Activated CD4-positive, alpha-beta memory T cell treated with anti-CD3 and anti-CD28 coated beads for 36 hours (primary cell): ENCODE results near the gene UTS2R. TPM values are rescaled to one million over a fixed set of nuclear protein-coding genes. Genes with fewer than 3 reads are reported as not detected.

Experiments
- CTCF ChIA-PET: fragments of 350-600 bp; sonication (Branson Sonifier 250); formaldehyde crosslinking; loops from one replicate; lab custom pipeline; 2021; ENCODE audit warnings: antibody characterized with exemption, inconsistent platforms; lab: Charles Lee
- POLR2A ChIA-PET: fragments of 350-600 bp; sonication (Branson Sonifier 250); formaldehyde crosslinking; loops from one replicate; lab custom pipeline; 2021; ENCODE audit warnings: antibody characterized with exemption; lab: Charles Lee
- DNase-seq: peaks from one replicate; pipeline ENCODE4 v3.0.0-alpha.2; 2020
- H3K27ac Mint-ChIP-seq: one replicate; pipeline ENCODE4 v1.8.0; 2021; ENCODE audit warnings: mixed read lengths
- H3K27me3 Mint-ChIP-seq: one replicate; pipeline ENCODE4 v1.8.0; 2021; ENCODE audit warnings: mixed read lengths
- H3K36me3 Mint-ChIP-seq: one replicate; pipeline ENCODE4 v1.8.0; 2021; ENCODE audit warnings: mixed read lengths
- H3K4me1 Mint-ChIP-seq: one replicate; pipeline ENCODE4 v1.8.0; 2021; ENCODE audit warnings: low read depth, mixed read lengths
- H3K4me3 Mint-ChIP-seq: one replicate; pipeline ENCODE4 v1.8.0; 2021; ENCODE audit warnings: mild to moderate bottlenecking, mixed read lengths
- H3K9me3 Mint-ChIP-seq: one replicate; pipeline ENCODE4 v1.8.0; 2021; ENCODE audit warnings: mixed read lengths
- intact Hi-C: fragments of 100-400 bp; cut with micrococcal nuclease; formaldehyde crosslinking; loops from one replicate; pipeline ENCODE4 v1.15.1; 2023
- total RNA-seq, 2 experiments: library from RNA; stranded (reverse); gene quantifications; one replicate each; pipeline ENCODE4 v1.2.3, GENCODE V29; 2021

The UTS2R gene
- total RNA-seq, 2 experiments from 2014 or later = not detected

DNA sequence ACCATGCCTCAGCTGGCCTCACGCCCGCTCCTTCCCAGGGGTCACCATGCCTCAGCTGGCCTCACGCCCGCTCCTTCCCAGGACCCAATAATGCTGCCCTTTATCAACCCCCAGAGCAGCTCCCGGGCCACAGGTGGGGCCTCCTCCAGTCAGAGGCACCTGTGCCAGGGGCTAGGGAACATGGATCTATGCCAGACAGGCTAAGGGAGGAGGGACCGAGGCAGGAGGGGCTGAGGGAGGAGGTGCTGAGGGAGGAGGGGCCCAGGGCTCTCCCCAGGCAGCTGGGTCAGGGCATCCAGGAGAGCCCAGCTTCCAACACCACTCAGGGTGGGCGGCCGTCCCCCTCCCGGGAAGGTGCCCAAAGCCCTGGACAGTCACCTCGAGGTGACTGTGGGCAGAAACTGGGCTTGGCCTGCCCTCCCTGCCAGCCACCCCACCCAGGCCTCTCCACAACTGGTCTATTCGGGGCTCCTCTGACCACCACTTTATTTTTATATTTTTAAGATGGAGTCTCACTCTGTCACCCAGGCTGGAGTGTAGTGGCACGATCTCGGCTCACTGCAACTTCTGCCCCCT lies 19.4 kb downstream of the UTS2R start:
- ChIA-PET POLR2A (no interaction called here), CTCF (no interaction called here)
- no peaks in the 10 kb centered on the region for H3K9me3 Mint-ChIP-seq
- no peak overlapping the region for H3K27ac Mint-ChIP-seq
- peaks cover 2% of the 10 kb centered on the region for H3K27me3 Mint-ChIP-seq
- no peak overlapping the region for H3K4me3 Mint-ChIP-seq
- intact Hi-C loops = no loop called here
- no peak for DNase-seq
- H3K36me3 Mint-ChIP-seq = no peaks in the 10 kb centered on the region
- peaks cover 4% of the 10 kb centered on the region for H3K4me1 Mint-ChIP-seq

DNA sequence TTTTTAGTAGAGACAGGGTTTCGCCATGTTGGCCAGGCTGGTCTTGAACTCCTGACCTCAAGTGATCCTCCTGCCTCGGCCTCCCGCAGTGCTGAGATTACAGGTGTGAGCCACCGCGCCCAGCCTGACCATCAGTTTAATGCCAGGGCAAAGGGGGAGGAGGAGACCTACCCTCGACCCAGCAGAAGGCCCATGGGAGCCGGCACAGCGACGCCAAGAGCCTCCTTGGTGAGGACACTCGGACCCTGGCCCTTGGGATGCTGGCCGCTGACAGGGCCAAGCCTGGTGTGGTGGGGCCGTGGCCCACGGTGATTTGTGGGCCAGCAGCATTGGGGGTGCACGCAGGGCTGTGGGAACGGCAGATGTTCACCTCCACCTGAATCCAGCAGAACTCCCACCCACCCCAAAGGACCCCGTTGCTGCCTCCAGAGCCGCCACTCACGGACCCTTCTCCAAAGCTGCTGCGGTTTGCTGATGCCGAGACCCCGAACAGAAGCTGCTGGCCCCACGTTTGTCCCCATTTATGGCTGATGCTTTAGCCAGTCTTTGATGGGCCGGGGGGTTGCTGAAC lies 20.0 kb downstream of the UTS2R start:
- no peak for DNase-seq
- Mint-ChIP-seq H3K4me1 (peaks cover 7% of the 10 kb centered on the region), H3K36me3 (no peaks in the 10 kb centered on the region), H3K27ac (no peak overlapping the region), H3K4me3 (no peak overlapping the region), H3K27me3 (peaks cover 2% of the 10 kb centered on the region), H3K9me3 (no peaks in the 10 kb centered on the region)
- POLR2A ChIA-PET = no interaction called here
- CTCF ChIA-PET = no interaction called here
- intact Hi-C loops = no loop called here

DNA sequence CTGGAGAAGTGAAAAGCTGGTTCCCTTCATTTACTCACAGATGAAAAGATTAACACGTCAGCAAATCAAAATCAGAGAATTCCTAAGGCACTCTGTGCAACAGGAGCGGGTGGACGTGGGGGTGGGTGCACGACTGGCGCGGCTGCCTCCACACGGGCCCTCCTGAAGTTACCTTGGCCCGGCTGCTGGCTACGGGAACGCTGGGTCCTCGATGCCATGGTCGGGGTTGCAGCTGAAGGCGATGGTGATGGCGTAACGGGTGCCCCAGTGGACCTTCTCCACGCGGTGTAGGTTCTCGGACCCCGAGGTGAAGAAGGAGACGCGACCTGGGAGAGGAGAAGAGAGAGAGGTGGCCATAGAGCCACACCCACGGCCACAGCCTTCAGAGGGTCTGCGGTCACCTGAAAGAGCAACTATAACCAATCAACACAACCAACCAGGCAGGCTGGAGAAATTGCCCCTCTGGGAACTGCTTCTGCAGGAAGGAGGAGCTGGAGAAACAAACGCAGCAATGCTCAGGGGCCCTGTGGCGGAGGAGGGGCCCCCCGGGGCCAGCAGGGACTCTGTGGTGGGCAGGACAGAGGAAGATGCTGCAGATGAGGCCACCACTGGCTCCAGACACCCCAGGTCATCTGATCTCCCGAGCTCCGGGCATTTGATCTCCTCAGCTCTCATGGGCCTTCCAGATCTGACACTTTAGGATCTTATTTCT lies 20.8 kb downstream of the UTS2R start:
- no peaks in the 10 kb centered on the region for H3K36me3 Mint-ChIP-seq
- CTCF ChIA-PET = interaction anchor here (0.8 kb wide), 1 partner anchor 149 kb away, joined by 3 read pairs; no protein-coding TSS in a partner anchor
- peaks cover 2% of the 10 kb centered on the region for H3K27me3 Mint-ChIP-seq
- intact Hi-C loops = no loop called here
- H3K27ac Mint-ChIP-seq = no peak overlapping the region
- no peak overlapping the region for H3K4me3 Mint-ChIP-seq
- DNase-seq = no peak
- POLR2A ChIA-PET = no interaction called here
- no peaks in the 10 kb centered on the region for H3K9me3 Mint-ChIP-seq
- peaks cover 8% of the 10 kb centered on the region for H3K4me1 Mint-ChIP-seq

DNA sequence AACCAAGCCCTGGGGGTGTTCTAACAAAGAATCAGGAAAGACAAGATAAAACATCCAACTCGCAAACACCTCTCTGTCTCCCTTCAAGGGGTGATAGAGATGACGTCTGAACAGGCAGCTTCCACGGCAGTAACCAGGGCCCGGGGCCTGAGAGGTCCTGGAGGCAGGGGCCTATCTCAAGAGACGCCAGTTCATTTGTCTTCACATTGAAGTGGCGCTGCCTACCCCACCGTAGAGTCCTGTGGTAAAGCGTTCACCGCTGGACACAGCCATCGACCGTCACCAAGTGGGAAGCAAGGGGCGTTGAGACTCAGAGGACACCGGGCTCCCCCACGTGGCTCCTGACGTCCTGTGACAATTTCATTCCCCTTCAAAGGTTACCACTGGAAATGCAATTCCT lies 21.4 kb downstream of the UTS2R start:
- DNase-seq = no peak
- POLR2A ChIA-PET = no interaction called here
- intact Hi-C loops = no loop called here
- Mint-ChIP-seq H3K36me3 (no peaks in the 10 kb centered on the region), H3K27me3 (no peaks in the 10 kb centered on the region), H3K27ac (no peak overlapping the region), H3K4me1 (peaks cover 4% of the 10 kb centered on the region), H3K9me3 (no peaks in the 10 kb centered on the region), H3K4me3 (no peak overlapping the region)
- CTCF ChIA-PET = interaction anchor here (0.8 kb wide), 1 partner anchor 150 kb away, joined by 3 read pairs; no protein-coding TSS in a partner anchor

- H3K4me3 Mint-ChIP-seq = no peak overlapping the region
- no peaks in the 10 kb centered on the region for H3K27me3 Mint-ChIP-seq
- no peaks in the 10 kb centered on the region for H3K36me3 Mint-ChIP-seq
- intact Hi-C loops = no loop called here
- H3K9me3 Mint-ChIP-seq = no peaks in the 10 kb centered on the region
- no peak for DNase-seq
- H3K27ac Mint-ChIP-seq = no peak overlapping the region
- ChIA-PET POLR2A (no interaction called here), CTCF (no interaction called here)
- peaks cover 4% of the 10 kb centered on the region for H3K4me1 Mint-ChIP-seq
Measured at GRCh38 chr17:82394278-82394677, 22.7 kb downstream of the UTS2R start.

GRCh38 chr17:82396601-82397435 lies 25.3 kb downstream of the UTS2R start:
- Mint-ChIP-seq H3K27ac (no peak overlapping the region), H3K27me3 (no peaks in the 10 kb centered on the region), H3K4me3 (no peak overlapping the region), H3K4me1 (peaks cover 15% of the 10 kb centered on the region), H3K9me3 (no peaks in the 10 kb centered on the region), H3K36me3 (peaks cover 4% of the 10 kb centered on the region)
- intact Hi-C loops = no loop called here
- ChIA-PET POLR2A (no interaction called here), CTCF (no interaction called here)
- DNase-seq = no peak

GRCh38 chr17:82397449-82398335 lies 26.1 kb downstream of the UTS2R start:
- ChIA-PET POLR2A (no interaction called here), CTCF (interaction anchor here (0.6 kb wide), 2 partner anchors 27 to 46 kb away, joined by 3 to 4 read pairs; no protein-coding TSS in a partner anchor)
- peaks cover 16% of the 10 kb centered on the region for H3K4me1 Mint-ChIP-seq
- H3K36me3 Mint-ChIP-seq = peaks cover 7% of the 10 kb centered on the region
- DNase-seq = no peak
- no peak overlapping the region for H3K4me3 Mint-ChIP-seq
- no peak overlapping the region for H3K27ac Mint-ChIP-seq
- no peaks in the 10 kb centered on the region for H3K27me3 Mint-ChIP-seq
- intact Hi-C loops = no loop called here
- H3K9me3 Mint-ChIP-seq = no peaks in the 10 kb centered on the region

DNA sequence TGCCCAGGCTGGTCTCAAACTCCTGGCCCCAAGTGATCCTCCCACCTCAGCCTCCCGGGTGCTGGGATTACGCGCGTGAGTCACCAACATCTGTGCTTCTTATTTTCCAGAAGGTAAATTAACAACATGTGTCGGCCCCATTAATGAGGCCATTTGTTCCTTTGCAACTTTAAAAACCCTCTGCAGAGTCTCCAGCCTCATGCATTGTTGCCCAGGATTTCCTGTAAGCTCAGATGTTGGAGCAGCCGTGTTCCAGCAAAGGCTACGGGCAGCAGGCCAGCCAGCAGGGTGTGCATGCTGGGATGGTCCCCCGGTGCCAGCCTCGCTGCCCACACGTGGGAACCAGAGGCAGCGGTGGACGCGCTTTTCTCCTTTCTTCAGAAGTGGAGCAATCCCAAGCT lies 27.5 kb downstream of the UTS2R start:
- H3K36me3 Mint-ChIP-seq = peaks cover 16% of the 10 kb centered on the region
- H3K9me3 Mint-ChIP-seq = no peaks in the 10 kb centered on the region
- POLR2A ChIA-PET = interaction anchor here (0.7 to 1.6 kb wide), 2 partner anchors 29 to 101 kb away, joined by 3 read pairs; no protein-coding TSS in a partner anchor
- no peak overlapping the region for H3K27ac Mint-ChIP-seq
- DNase-seq = no peak
- CTCF ChIA-PET = interaction anchor here (0.6 kb wide), 1 partner anchor 82 kb away, joined by 3 read pairs; no protein-coding TSS in a partner anchor
- intact Hi-C loops = no loop called here
- no peaks in the 10 kb centered on the region for H3K27me3 Mint-ChIP-seq
- peaks cover 16% of the 10 kb centered on the region for H3K4me1 Mint-ChIP-seq
- no peak overlapping the region for H3K4me3 Mint-ChIP-seq

- CTCF ChIA-PET = interaction anchor here (0.7 kb wide), 1 partner anchor 14 kb away, joined by 3 read pairs; no protein-coding TSS in a partner anchor
Measured at GRCh38 chr17:82399601-82400101, 28.1 kb downstream of the UTS2R start.

DNA sequence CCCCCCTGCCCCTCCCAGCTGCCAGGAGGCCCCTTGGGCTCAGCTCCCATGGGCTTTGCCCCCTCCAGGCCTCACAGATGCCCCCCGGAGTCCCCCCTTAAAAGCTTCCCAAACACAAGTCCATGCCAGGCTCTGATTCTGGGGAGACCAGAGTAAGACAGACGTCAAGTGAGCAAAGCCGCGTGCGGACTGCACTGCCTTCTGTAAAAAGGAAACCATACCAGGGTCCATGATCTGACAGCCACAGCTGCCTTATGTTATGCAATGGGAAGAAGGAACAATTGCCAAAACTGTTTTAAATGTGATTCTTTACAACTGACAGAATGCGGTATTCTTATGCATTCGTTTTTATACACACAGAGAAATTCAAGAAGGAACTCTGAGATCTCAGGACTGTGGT lies 28.6 kb downstream of the UTS2R start:
- intact Hi-C loops = no loop called here
- Mint-ChIP-seq H3K4me1 (peaks cover 16% of the 10 kb centered on the region), H3K4me3 (no peak overlapping the region), H3K27ac (no peak overlapping the region), H3K36me3 (peaks cover 17% of the 10 kb centered on the region), H3K9me3 (no peaks in the 10 kb centered on the region), H3K27me3 (no peaks in the 10 kb centered on the region)
- no peak for DNase-seq
- ChIA-PET CTCF (interaction anchor here (0.6 to 0.7 kb wide), 2 partner anchors 14 to 180 kb away, joined by 3 read pairs; no protein-coding TSS in a partner anchor), POLR2A (no interaction called here)

More at GRCh38 chr17:82399601-82400101, 28.1 kb downstream of the UTS2R start:
- H3K27ac Mint-ChIP-seq = no peak overlapping the region
- H3K4me1 Mint-ChIP-seq = peaks cover 16% of the 10 kb centered on the region
- peaks cover 16% of the 10 kb centered on the region for H3K36me3 Mint-ChIP-seq
- DNase-seq = no peak
- no peaks in the 10 kb centered on the region for H3K27me3 Mint-ChIP-seq
- no peaks in the 10 kb centered on the region for H3K9me3 Mint-ChIP-seq
- intact Hi-C loops = no loop called here
- H3K4me3 Mint-ChIP-seq = no peak overlapping the region
- POLR2A ChIA-PET = interaction anchor here (0.7 to 1.6 kb wide), 2 partner anchors 29 to 101 kb away, joined by 3 read pairs; no protein-coding TSS in a partner anchor

DNA sequence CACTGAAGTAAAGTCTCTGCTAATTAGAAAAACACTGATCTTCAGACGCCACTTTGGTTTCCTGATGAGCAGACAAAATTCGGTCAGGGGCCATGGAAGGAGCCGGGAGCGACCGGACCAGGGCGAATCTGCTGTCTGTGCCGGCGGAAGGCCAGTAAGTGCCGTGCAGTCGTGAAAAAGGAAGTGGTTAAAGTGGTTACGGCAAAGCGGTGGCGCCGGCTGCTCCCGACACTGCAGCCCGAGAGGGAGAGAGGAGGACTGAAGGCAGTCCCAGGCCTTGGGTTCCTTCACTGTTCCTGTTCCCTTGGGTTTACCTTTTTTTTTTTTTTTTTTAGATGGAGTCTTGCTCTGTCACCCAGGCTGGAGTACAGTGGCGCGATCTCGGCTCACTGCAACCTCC lies 29.3 kb downstream of the UTS2R start:
- Mint-ChIP-seq H3K27me3 (no peaks in the 10 kb centered on the region), H3K4me1 (peaks cover 16% of the 10 kb centered on the region), H3K4me3 (peak overlapping the region; percentile 59), H3K27ac (peak overlapping the region; percentile 6), H3K9me3 (no peaks in the 10 kb centered on the region), H3K36me3 (peaks cover 18% of the 10 kb centered on the region)
- ChIA-PET CTCF (interaction anchor here (0.6 kb wide), 2 partner anchors 99 to 180 kb away, joined by 3 read pairs; no protein-coding TSS in a partner anchor), POLR2A (no interaction called here)
- intact Hi-C loops = no loop called here
- peak; percentile 80 for DNase-seq
